Neural progenitor cell (in vitro differentiated cells): ENCODE data around the gene PSMG4. TPM values are rescaled to one million over a fixed set of nuclear protein-coding genes. Genes with fewer than 3 reads are reported as not detected.

Source experiments
- DNase-seq: peaks from one replicate; pipeline ENCODE4 v3.0.0-alpha.2; 2016; ENCODE audit warnings: low spot score
- H2AFZ ChIP-seq: fragments of 200-600 bp; sonication (generic); replicated peaks from 2 replicates; pipeline ENCODE4 v1.6.1; 2016; ENCODE audit warnings: antibody characterized with exemption
- H3F3A ChIP-seq: fragments of 200-600 bp; sonication (generic); 2 replicates; pipeline ENCODE4 v1.6.1; 2016; ENCODE audit warnings: antibody characterized with exemption, low read depth
- H3K27ac ChIP-seq: fragments of 200-600 bp; sonication (generic); 2 replicates; pipeline ENCODE4 v1.5.1; 2016; ENCODE audit warnings: mild to moderate bottlenecking
- H3K27me3 ChIP-seq: fragments of 200-600 bp; sonication (generic); 2 replicates; pipeline ENCODE4 v1.6.1; 2016; ENCODE audit warnings: mild to moderate bottlenecking, moderate library complexity
- H3K36me3 ChIP-seq: fragments of 200-600 bp; sonication (generic); 2 replicates; pipeline ENCODE4 v1.5.1; 2016
- H3K4me1 ChIP-seq: fragments of 200-600 bp; sonication (generic); 2 replicates; pipeline ENCODE4 v1.6.1; 2016; ENCODE audit warnings: mixed run types
- H3K4me2 ChIP-seq: fragments of 200-600 bp; sonication (generic); 2 replicates; pipeline ENCODE4 v1.6.1; 2016
- H3K4me3 ChIP-seq: fragments of 200-600 bp; sonication (generic); 2 replicates; pipeline ENCODE4 v1.5.1; 2016
- H3K79me2 ChIP-seq: fragments of 200-600 bp; sonication (generic); 2 replicates; pipeline ENCODE4 v1.6.1; 2016; ENCODE audit warnings: low read depth
- H3K9ac ChIP-seq: fragments of 200-600 bp; sonication (generic); 2 replicates; pipeline ENCODE4 v1.6.1; 2016
- H3K9me3 ChIP-seq: fragments of 200-600 bp; sonication (generic); 2 replicates; pipeline ENCODE4 v1.5.1; 2016; ENCODE audit warnings: low read depth
- H4K20me1 ChIP-seq: fragments of 200-600 bp; sonication (generic); 2 replicates; pipeline ENCODE4 v1.6.1; 2016; ENCODE audit warnings: low read depth
- H3K27ac Mint-ChIP-seq: 3 replicates; pipeline ENCODE4 v1.8.0; 2021; ENCODE audit warnings: mixed read lengths
- H3K27me3 Mint-ChIP-seq: 2 replicates; pipeline ENCODE4 v1.8.0; 2022; ENCODE audit warnings: low read depth, mild to moderate bottlenecking, inconsistent platforms, moderate library complexity, mixed read lengths; ENCODE audit not compliant: insufficient read depth
- H3K36me3 Mint-ChIP-seq: 3 replicates; pipeline ENCODE4 v1.8.0; 2021; ENCODE audit warnings: mixed read lengths
- H3K4me1 Mint-ChIP-seq: 3 replicates; pipeline ENCODE4 v1.8.0; 2021; ENCODE audit warnings: mixed read lengths
- H3K4me3 Mint-ChIP-seq: 3 replicates; pipeline ENCODE4 v1.8.0; 2021; ENCODE audit warnings: mild to moderate bottlenecking, moderate library complexity, mixed read lengths
- H3K9me3 Mint-ChIP-seq: 3 replicates; pipeline ENCODE4 v1.8.0; 2020; ENCODE audit warnings: mixed read lengths
- EZH2 ChIP-seq: fragments of 200-600 bp; sonication (generic); IDR thresholded peaks from 2 replicates; pipeline ENCODE4 v1.6.1; 2017; ENCODE audit warnings: antibody characterized with exemption, mild to moderate bottlenecking, moderate library complexity
- EZH2phosphoT487 ChIP-seq: fragments of 200-600 bp; sonication (generic); IDR thresholded peaks from 2 replicates; pipeline ENCODE4 v1.6.1; 2017; ENCODE audit warnings: antibody characterized with exemption
- total RNA-seq: library from RNA; depleted of rRNA; stranded (reverse); fragments of >200 nt; gene quantifications from 2 replicates; pipeline ENCODE4 v1.2.3, GENCODE V29; 2015; ENCODE audit warnings: low replicate concordance
- TF ChIP-seq, protein P1 (sequence below): fragments of 200-600 bp; sonication (generic); IDR thresholded peaks from 2 replicates; pipeline ENCODE4 v1.5.1; 2017; ENCODE audit warnings: antibody characterized with exemption, mild to moderate bottlenecking

PSMG4 gene
- total RNA-seq, 1 donor from 2014 or later = 15.2 TPM

DNA sequence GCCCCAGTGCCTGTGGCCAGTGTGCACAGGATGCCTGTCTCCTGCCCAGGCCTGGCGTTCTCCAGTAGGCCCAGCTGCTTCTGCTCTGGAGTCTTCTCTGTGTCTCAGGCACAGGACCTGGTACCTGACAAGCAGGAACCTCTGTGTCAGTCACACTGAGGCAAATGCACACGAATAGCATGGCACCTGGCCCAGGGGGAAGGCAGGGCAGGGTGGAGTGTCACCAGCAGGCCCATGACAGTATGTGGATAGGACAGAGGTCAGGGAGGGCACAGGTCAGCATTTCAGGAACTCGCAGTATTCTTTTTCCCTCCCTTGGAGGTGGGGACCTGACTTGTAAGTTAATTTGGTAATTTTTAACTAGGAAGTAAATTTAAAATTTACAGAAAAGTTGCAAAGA lies 5.6 kb downstream of the PSMG4 start:
- H3K36me3 Mint-ChIP-seq = peaks cover 2% of the 10 kb centered on the region

DNA sequence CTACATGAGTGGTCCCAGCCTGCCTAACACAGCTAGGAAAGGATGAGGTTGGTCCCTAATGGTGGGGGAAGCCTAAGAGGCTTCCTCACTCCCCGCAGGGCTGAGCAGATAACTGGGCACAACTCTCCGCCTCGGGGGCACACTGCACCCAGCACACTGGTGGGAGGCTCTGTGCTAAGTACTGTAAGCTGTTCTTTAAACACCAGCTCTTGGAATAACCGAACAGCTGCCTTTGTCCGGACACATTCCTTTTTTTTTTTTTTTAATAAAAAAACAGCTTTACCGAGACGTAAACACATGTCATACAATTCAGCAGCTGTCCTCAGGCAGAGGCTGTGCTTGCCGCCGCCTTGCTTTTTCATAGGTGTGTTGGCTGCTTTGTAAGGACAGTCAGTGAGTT lies 6.9 kb downstream of the PSMG4 start:
- H3K9me3 Mint-ChIP-seq = no peaks in the 10 kb centered on the region
- peaks cover 9% of the 10 kb centered on the region for H3K36me3 Mint-ChIP-seq
- H4K20me1 ChIP-seq = peaks cover 46% of the 10 kb centered on the region

More for the DNA sequence above, 5.6 kb downstream of the PSMG4 start:
- no peaks in the 10 kb centered on the region for H3K9me3 ChIP-seq
- H3K4me1 ChIP-seq = peaks cover 12% of the 10 kb centered on the region
- H3K79me2 ChIP-seq = peaks cover 49% of the 10 kb centered on the region
- no peak overlapping the region for H3K4me3 ChIP-seq
- no peak overlapping the region for H3K4me3 Mint-ChIP-seq
- H3F3A ChIP-seq = no peaks in the 10 kb centered on the region
- H3K27ac Mint-ChIP-seq = no peak overlapping the region
- no peak overlapping the region for H2AFZ ChIP-seq
- peaks cover 58% of the 10 kb centered on the region for H4K20me1 ChIP-seq
- TF ChIP-seq, protein P1, sequence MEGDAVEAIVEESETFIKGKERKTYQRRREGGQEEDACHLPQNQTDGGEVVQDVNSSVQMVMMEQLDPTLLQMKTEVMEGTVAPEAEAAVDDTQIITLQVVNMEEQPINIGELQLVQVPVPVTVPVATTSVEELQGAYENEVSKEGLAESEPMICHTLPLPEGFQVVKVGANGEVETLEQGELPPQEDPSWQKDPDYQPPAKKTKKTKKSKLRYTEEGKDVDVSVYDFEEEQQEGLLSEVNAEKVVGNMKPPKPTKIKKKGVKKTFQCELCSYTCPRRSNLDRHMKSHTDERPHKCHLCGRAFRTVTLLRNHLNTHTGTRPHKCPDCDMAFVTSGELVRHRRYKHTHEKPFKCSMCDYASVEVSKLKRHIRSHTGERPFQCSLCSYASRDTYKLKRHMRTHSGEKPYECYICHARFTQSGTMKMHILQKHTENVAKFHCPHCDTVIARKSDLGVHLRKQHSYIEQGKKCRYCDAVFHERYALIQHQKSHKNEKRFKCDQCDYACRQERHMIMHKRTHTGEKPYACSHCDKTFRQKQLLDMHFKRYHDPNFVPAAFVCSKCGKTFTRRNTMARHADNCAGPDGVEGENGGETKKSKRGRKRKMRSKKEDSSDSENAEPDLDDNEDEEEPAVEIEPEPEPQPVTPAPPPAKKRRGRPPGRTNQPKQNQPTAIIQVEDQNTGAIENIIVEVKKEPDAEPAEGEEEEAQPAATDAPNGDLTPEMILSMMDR = no peak
- TF ChIP-seq EZH2phosphoT487 (no peak), EZH2 (no peak)
- no peaks in the 10 kb centered on the region for H3K36me3 ChIP-seq
- H3K4me1 Mint-ChIP-seq = peaks cover 40% of the 10 kb centered on the region
- no peak overlapping the region for H3K9ac ChIP-seq
- H3K9me3 Mint-ChIP-seq = no peaks in the 10 kb centered on the region
- peaks cover 3% of the 10 kb centered on the region for H3K27me3 Mint-ChIP-seq
- no peak overlapping the region for H3K27ac ChIP-seq
- no peaks in the 10 kb centered on the region for H3K27me3 ChIP-seq
- DNase-seq = no peak
- no peak overlapping the region for H3K4me2 ChIP-seq

GRCh38 chr6:3266170-3266569 lies 7.4 kb downstream of the PSMG4 start:
- Histone ChIP-seq H4K20me1 (peaks cover 44% of the 10 kb centered on the region), H3F3A (no peaks in the 10 kb centered on the region), H3K36me3 (no peaks in the 10 kb centered on the region), H2AFZ (no peak overlapping the region), H3K9me3 (no peaks in the 10 kb centered on the region), H3K9ac (no peak overlapping the region), H3K79me2 (peaks cover 34% of the 10 kb centered on the region), H3K4me3 (no peak overlapping the region), H3K4me2 (no peak overlapping the region), H3K27me3 (no peaks in the 10 kb centered on the region), H3K4me1 (no peaks in the 10 kb centered on the region), H3K27ac (no peak overlapping the region)
- H3K36me3 Mint-ChIP-seq = peaks cover 13% of the 10 kb centered on the region
- H3K4me1 Mint-ChIP-seq = peaks cover 22% of the 10 kb centered on the region
- H3K27me3 Mint-ChIP-seq = no peaks in the 10 kb centered on the region
- H3K9me3 Mint-ChIP-seq = no peaks in the 10 kb centered on the region
- TF ChIP-seq EZH2phosphoT487 = no peak
- TF ChIP-seq, protein P1 = no peak
- no peak for TF ChIP-seq EZH2
- H3K4me3 Mint-ChIP-seq = no peak overlapping the region
- DNase-seq = no peak
- H3K27ac Mint-ChIP-seq = no peak overlapping the region

More for the DNA sequence above, 6.9 kb downstream of the PSMG4 start:
- H3K27me3 ChIP-seq = no peaks in the 10 kb centered on the region
- Mint-ChIP-seq H3K27me3 (no peaks in the 10 kb centered on the region), H3K4me1 (peaks cover 27% of the 10 kb centered on the region), H3K4me3 (no peak overlapping the region), H3K27ac (no peak overlapping the region)
- H3K27ac ChIP-seq = no peak overlapping the region
- no peak overlapping the region for H3K4me3 ChIP-seq
- H3F3A ChIP-seq = no peaks in the 10 kb centered on the region
- no peak for DNase-seq
- H3K79me2 ChIP-seq = peaks cover 39% of the 10 kb centered on the region
- H3K4me2 ChIP-seq = no peak overlapping the region
- H3K36me3 ChIP-seq = no peaks in the 10 kb centered on the region
- H2AFZ ChIP-seq = no peak overlapping the region
- peaks cover 3% of the 10 kb centered on the region for H3K4me1 ChIP-seq
- no peaks in the 10 kb centered on the region for H3K9me3 ChIP-seq
- TF ChIP-seq EZH2 = no peak
- TF ChIP-seq EZH2phosphoT487 = no peak
- TF ChIP-seq, protein P1 = no peak
- no peak overlapping the region for H3K9ac ChIP-seq
